Heart left ventricle (tissue), 13 donors: ENCODE measurements around the gene CEACAM1.

Experiments
- CTCF ChIP-seq, 12 donors: fragments of 200-600 bp; sonication (generic) in 4 of 12; IDR thresholded peaks; one replicate each; pipeline versions ENCODE4 v1.5.0 to v1.8.0; 2018 to 2022; ENCODE audit warnings: antibody characterized with exemption in 12 of 12, mild to moderate bottlenecking in 5 of 12
- POLR2A ChIP-seq, 2 donors: fragments of 450-650 bp; IDR thresholded peaks; one replicate each; pipeline ENCODE4 v1.6.1; 2017; ENCODE audit warnings: antibody characterized with exemption in 2 of 2, mild to moderate bottlenecking in 2 of 2, moderate library complexity in 2 of 2
- donor health status: ischemic (EF 13 %, LVEDD 7.1; RV severe dilation, severe dysfunction).
- donor health status: DM: no; HTN: yes; CAD: no.
- donor health status: DM: no; HTN: no; CAD: no.
- donor health status: ischemic (EF 25% LVEDD 6.9; RV normal size, moderate dysfunction).
- donor health status: ischemic (EF 25% LVEDD 5.7; RV mildly dilated, moderate dysfunction).
- donor health status: ischemic (EF 35%, LVEDD 5.7; RV mildly dilated, moderate dysfunction).
- donor health status: nonischemic (EF 11% LVEDD 7.7; RV severe dilation, severe dysfunction).
- donor health status: DM: yes; HTN: yes; CAD: no.
- donor health status: PGD.
- donor health status: ischemic (EF 29% LVEDD 5.4; RV normal size, mild dysfunction).
- donor health status: nonischemic (EF 23%, LVEDD 6.1; RV moderate dilation, normal function).

GRCh38 chr19:42467183-42467760 lies 61.0 kb downstream of the CEACAM1 start:
- TF ChIP-seq CTCF (IDR thresholded peaks at IDR 0.05) (no peak), POLR2A (IDR thresholded peaks at IDR 0.05) (no peak)
